Effector CD4-positive, alpha-beta T cell (primary cell): ENCODE results near the gene DALRD3.

Experiments used
- DNase-seq: peaks from one replicate; pipeline ENCODE4 v3.0.0-alpha.2; 2020

Gene DALRD3

GRCh38 chr3:49005303-49005680 lies 13.1 kb downstream of the DALRD3 start:
- no peak for DNase-seq

- no peak for DNase-seq
These were observed 13.8 kb downstream of the DALRD3 start for GRCh38 chr3:49004352-49005302.

- no peak for DNase-seq
These were observed 17.2 kb downstream of the DALRD3 start for GRCh38 chr3:49001155-49001554.

- no peak for DNase-seq
These were observed 19.1 kb downstream of the DALRD3 start for GRCh38 chr3:48999085-48999858.

- DNase-seq = no peak
These were observed 20.4 kb downstream of the DALRD3 start for GRCh38 chr3:48997714-48998637.

- no peak for DNase-seq
These were observed 21.2 kb downstream of the DALRD3 start for GRCh38 chr3:48997102-48997635.

- DNase-seq = no peak
These were observed 21.7 kb downstream of the DALRD3 start for GRCh38 chr3:48996640-48997039.

GRCh38 chr3:48993834-48994233 lies 24.5 kb downstream of the DALRD3 start:
- no peak for DNase-seq

- no peak for DNase-seq
These were observed 26.4 kb downstream of the DALRD3 start for GRCh38 chr3:48991851-48992545.

GRCh38 chr3:48990636-48991469 lies 27.5 kb downstream of the DALRD3 start:
- no peak for DNase-seq

GRCh38 chr3:48989796-48990635 lies 28.4 kb downstream of the DALRD3 start, which contains the start of gene P4HTM:
TSS of gene P4HTM (plus strand) at chr3:48990241. CDS start at chr3:48990257, 16 bp downstream.
- DNase-seq = peak; percentile 70

- no peak for DNase-seq
These were observed 29.1 kb downstream of the DALRD3 start for GRCh38 chr3:48989126-48989795.

- DNase-seq = no peak
These were observed 32.5 kb downstream of the DALRD3 start for GRCh38 chr3:48985831-48986376.

- no peak for DNase-seq
These were observed 33.7 kb downstream of the DALRD3 start for GRCh38 chr3:48984663-48985062.

- no peak for DNase-seq
These were observed 35.3 kb downstream of the DALRD3 start for GRCh38 chr3:48983096-48983495.

- DNase-seq = no peak
These were observed 35.7 kb downstream of the DALRD3 start for GRCh38 chr3:48982686-48983085.

GRCh38 chr3:48982016-48982415 lies 36.4 kb downstream of the DALRD3 start:
- DNase-seq = no peak

GRCh38 chr3:48980295-48980694 lies 38.1 kb downstream of the DALRD3 start:
- DNase-seq = no peak

- no peak for DNase-seq
These were observed 38.9 kb downstream of the DALRD3 start for GRCh38 chr3:48979451-48979850.
